OCI-LY7 (cell line): ENCODE results near the gene HORMAD2.

Experiments
- CTCF ChIP-seq: fragments of 200-600 bp; sonication (generic); conservative IDR thresholded peaks from 2 replicates; pipeline ENCODE4 v1.5.1; 2014; ENCODE audit warnings: mild to moderate bottlenecking, antibody characterized with exemption, low read length, moderate library complexity, mixed read lengths
- EZH2phosphoT487 ChIP-seq: fragments of 200-600 bp; sonication (generic); IDR thresholded peaks from 2 replicates; pipeline ENCODE4 v1.6.1; 2018; ENCODE audit warnings: low read depth, borderline replicate concordance, mild to moderate bottlenecking, mixed run types, antibody characterized with exemption, low read length, moderate library complexity, mixed read lengths

- TF ChIP-seq CTCF: no peak
- TF ChIP-seq EZH2phosphoT487: no peak
Observed at GRCh38 chr22:30078320-30079311, 1.6 kb upstream of the HORMAD2 start.
